WERI-Rb-1 (cell line): Measurements from ENCODE around the gene ARAF.

Experiments used
- DNase-seq: peaks from one replicate; pipeline ENCODE4 v3.0.0-alpha.2; 2020
- H3K27ac ChIP-seq: fragments of 250-450 bp; sonication (Bioruptor Pico); 2 replicates; pipeline ENCODE4 v1.5.1; 2020; ENCODE audit warnings: mild to moderate bottlenecking, moderate library complexity
- H3K27me3 ChIP-seq: fragments of 250-450 bp; sonication (Bioruptor Pico); 2 replicates; pipeline ENCODE4 v1.5.1; 2021; ENCODE audit warnings: mild to moderate bottlenecking, low read depth, moderate library complexity; ENCODE audit not compliant: insufficient read depth, severe bottlenecking
- H3K36me3 ChIP-seq: fragments of 250-450 bp; sonication (Bioruptor Pico); 2 replicates; pipeline ENCODE4 v1.5.1; 2020; ENCODE audit warnings: mild to moderate bottlenecking, moderate library complexity
- H3K4me3 ChIP-seq: 2 replicates; pipeline ENCODE4 v1.5.1; 2011; ENCODE audit warnings: low read depth, mild to moderate bottlenecking, control low read depth, low read length
- H3K9me3 ChIP-seq: fragments of 250-450 bp; sonication (Bioruptor Pico); 2 replicates; pipeline ENCODE4 v1.5.1; 2021; ENCODE audit warnings: mild to moderate bottlenecking, moderate library complexity; ENCODE audit not compliant: severe bottlenecking
- TF ChIP-seq, protein P1 (sequence below): IDR thresholded peaks from 2 replicates; pipeline ENCODE4 v1.5.1; 2011; ENCODE audit warnings: low read depth, mild to moderate bottlenecking, control low read depth, inconsistent platforms, low read length

The ARAF gene

GRCh38 chrX:47620303-47620685, 59.3 kb downstream of the ARAF start:
- H3K9me3 ChIP-seq: no peaks in the 10 kb centered on the region
- H3K4me3 ChIP-seq: no peak overlapping the region
- peaks cover 19% of the 10 kb centered on the region for H3K27me3 ChIP-seq
- DNase-seq: no peak
- no peaks in the 10 kb centered on the region for H3K36me3 ChIP-seq
- TF ChIP-seq, protein P1, sequence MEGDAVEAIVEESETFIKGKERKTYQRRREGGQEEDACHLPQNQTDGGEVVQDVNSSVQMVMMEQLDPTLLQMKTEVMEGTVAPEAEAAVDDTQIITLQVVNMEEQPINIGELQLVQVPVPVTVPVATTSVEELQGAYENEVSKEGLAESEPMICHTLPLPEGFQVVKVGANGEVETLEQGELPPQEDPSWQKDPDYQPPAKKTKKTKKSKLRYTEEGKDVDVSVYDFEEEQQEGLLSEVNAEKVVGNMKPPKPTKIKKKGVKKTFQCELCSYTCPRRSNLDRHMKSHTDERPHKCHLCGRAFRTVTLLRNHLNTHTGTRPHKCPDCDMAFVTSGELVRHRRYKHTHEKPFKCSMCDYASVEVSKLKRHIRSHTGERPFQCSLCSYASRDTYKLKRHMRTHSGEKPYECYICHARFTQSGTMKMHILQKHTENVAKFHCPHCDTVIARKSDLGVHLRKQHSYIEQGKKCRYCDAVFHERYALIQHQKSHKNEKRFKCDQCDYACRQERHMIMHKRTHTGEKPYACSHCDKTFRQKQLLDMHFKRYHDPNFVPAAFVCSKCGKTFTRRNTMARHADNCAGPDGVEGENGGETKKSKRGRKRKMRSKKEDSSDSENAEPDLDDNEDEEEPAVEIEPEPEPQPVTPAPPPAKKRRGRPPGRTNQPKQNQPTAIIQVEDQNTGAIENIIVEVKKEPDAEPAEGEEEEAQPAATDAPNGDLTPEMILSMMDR: no peak
- H3K27ac ChIP-seq: no peak overlapping the region
